HG03108 (cell line): ENCODE data around the gene SULT1B1.

Experiments
- ATAC-seq: cut with Tn5 transposase; IDR thresholded peaks from one replicate; pipeline ENCODE4 v1.9.1; 2021; ENCODE audit warnings: moderate library complexity; ENCODE audit not compliant: unreplicated experiment

The SULT1B1 gene

GRCh38 chr4:69701696-69702095 lies 58.7 kb downstream of the SULT1B1 start:
- no peak for ATAC-seq

- ATAC-seq: no peak
Measured at GRCh38 chr4:69697536-69698242, 62.7 kb downstream of the SULT1B1 start.

- ATAC-seq: no peak
Measured at GRCh38 chr4:69689599-69689998, 70.8 kb downstream of the SULT1B1 start.

GRCh38 chr4:69684804-69685203 lies 75.6 kb downstream of the SULT1B1 start:
- no peak for ATAC-seq
